Liver (tissue), 9 donors: ENCODE measurements around the gene SEPHS1. TPM values are rescaled to one million over a fixed set of nuclear protein-coding genes. Genes with fewer than 3 reads are reported as not detected.

Source experiments
- DNase-seq: peaks from one replicate; pipeline ENCODE4 v3.0.0-alpha.2; 2017; ENCODE audit warnings: low spot score
- H3K27ac ChIP-seq, 2 donors: one replicate each; pipeline ENCODE4 v1.7.0; 2013; ENCODE audit warnings: inconsistent platforms in 2 of 2, low read length in 2 of 2, control low read depth in 1 of 2, low read depth in 1 of 2, mild to moderate bottlenecking in 1 of 2
- H3K27me3 ChIP-seq, 4 donors: one replicate each; pipeline versions ENCODE4 v1.6.1 to v1.7.0; 2013; ENCODE audit warnings: low read length in 3 of 4, inconsistent platforms in 1 of 4, mild to moderate bottlenecking in 1 of 4, moderate library complexity in 1 of 4; ENCODE audit not compliant: control insufficient read depth in 4 of 4, insufficient read depth in 4 of 4
- H3K36me3 ChIP-seq, 4 donors: one replicate each; pipeline versions ENCODE4 v1.6.1 to v1.7.0; 2013; ENCODE audit warnings: low read length in 3 of 4, mild to moderate bottlenecking in 3 of 4, low read depth in 1 of 4, moderate library complexity in 1 of 4; ENCODE audit not compliant: control insufficient read depth in 4 of 4, insufficient read depth in 3 of 4
- H3K4me1 ChIP-seq, 4 donors: one replicate each; pipeline versions ENCODE4 v1.6.1 to v1.7.0; 2013; ENCODE audit warnings: low read length in 3 of 4, mild to moderate bottlenecking in 3 of 4, moderate library complexity in 1 of 4; ENCODE audit not compliant: control insufficient read depth in 4 of 4, insufficient read depth in 4 of 4
- H3K4me3 ChIP-seq, 3 donors: one replicate each; pipeline versions ENCODE4 v1.6.1 to v1.7.0; 2013; ENCODE audit warnings: low read length in 3 of 3, control low read depth in 1 of 3, low read depth in 1 of 3, mild to moderate bottlenecking in 1 of 3
- H3K9ac ChIP-seq, 2 donors: one replicate each; pipeline ENCODE4 v1.7.0; 2013; ENCODE audit warnings: low read length in 2 of 2, mild to moderate bottlenecking in 2 of 2, moderate library complexity in 2 of 2, control low read depth in 1 of 2, low read depth in 1 of 2
- H3K9me3 ChIP-seq, 4 donors: one replicate each; pipeline versions ENCODE4 v1.6.1 to v1.7.0; 2013; ENCODE audit warnings: low read length in 3 of 4; ENCODE audit not compliant: control insufficient read depth in 4 of 4
- FOXA1 ChIP-seq: IDR thresholded peaks from 2 replicates; pipeline ENCODE4 v1.6.1; 2016; ENCODE audit warnings: antibody characterized with exemption
- FOXA2 ChIP-seq: IDR thresholded peaks from 2 replicates; pipeline ENCODE4 v1.6.1; 2016; ENCODE audit warnings: antibody characterized with exemption
- HNF4A ChIP-seq, 2 donors: conservative IDR thresholded peaks; 2 replicates each; pipeline ENCODE4 v1.6.1; 2016; ENCODE audit warnings: antibody characterized with exemption in 2 of 2, mild to moderate bottlenecking in 2 of 2
- HNF4G ChIP-seq: IDR thresholded peaks from 2 replicates; pipeline ENCODE4 v1.6.1; 2016; ENCODE audit warnings: antibody characterized with exemption
- JUND ChIP-seq, 2 donors: IDR thresholded peaks; 2 replicates each; pipeline ENCODE4 v1.6.1; 2016; ENCODE audit warnings: antibody characterized with exemption in 2 of 2
- NR2F2 ChIP-seq: IDR thresholded peaks from 2 replicates; pipeline ENCODE4 v1.6.1; 2016; ENCODE audit warnings: antibody characterized with exemption
- RAD21 ChIP-seq, 2 donors: IDR thresholded peaks; 2 replicates each; pipeline ENCODE4 v1.6.1; 2016; ENCODE audit warnings: antibody characterized with exemption in 2 of 2, mild to moderate bottlenecking in 2 of 2
- REST ChIP-seq: IDR thresholded peaks from 2 replicates; pipeline ENCODE4 v1.6.1; 2016; ENCODE audit warnings: antibody characterized with exemption, mild to moderate bottlenecking
- SP1 ChIP-seq: IDR thresholded peaks from 2 replicates; pipeline ENCODE4 v1.6.1; 2018; ENCODE audit warnings: antibody characterized with exemption, mild to moderate bottlenecking
- TAF1 ChIP-seq: conservative IDR thresholded peaks from 2 replicates; pipeline ENCODE4 v1.6.1; 2016; ENCODE audit warnings: antibody characterized with exemption, mild to moderate bottlenecking
- YY1 ChIP-seq: IDR thresholded peaks from 2 replicates; pipeline ENCODE4 v1.6.1; 2016; ENCODE audit warnings: antibody characterized with exemption, mild to moderate bottlenecking
- WGBS: extraction: QIAGEN DNeasy Blood & Tissue Kit; methylation state at CpG from one replicate; pipeline ENCODE4 v1.1.7; 2013; 5-methylcytosine and 5-hydroxymethylcytosine counted together
- polyA plus RNA-seq, 2 donors: library from polyadenylated mRNA; stranded (reverse) in 1 of 2; unstranded in 1 of 2; fragments of 200-250 nt in 1 of 2; fragments of >200 nt in 1 of 2; fragmentation: Nextera tagmentation in 1 of 2; extraction: Ambion mirVana in 1 of 2; gene quantifications; one replicate each; pipeline versions ENCODE4 v1.2.1 to v1.2.3, GENCODE V29; 2013 to 2015
- total RNA-seq, 2 donors: library from RNA; depleted of rRNA; stranded (reverse); fragments of >200 nt; gene quantifications; one replicate each; pipeline ENCODE4 v1.2.3, GENCODE V29; 2014
- TF ChIP-seq, protein P1 (sequence below): IDR thresholded peaks from 2 replicates; pipeline ENCODE4 v1.6.1; 2016; ENCODE audit warnings: antibody characterized with exemption
- TF ChIP-seq, protein P2 (sequence below): IDR thresholded peaks from 2 replicates; pipeline ENCODE4 v1.6.1; 2016; ENCODE audit warnings: antibody characterized with exemption
- TF ChIP-seq, protein P3 (sequence below): fragments of 150-350 bp; IDR thresholded peaks from 2 replicates; pipeline ENCODE4 v1.5.1; 2017; ENCODE audit warnings: improper control_type of control experiment, low read depth, low read length; ENCODE audit not compliant: missing input control
- donor health status: healthy.
- donor health status: healthy.
- donor health status: healthy.
- donor health status: healthy.
- donor health status: healthy.

Gene SEPHS1
- total and polyA plus RNA-seq, 4 donors: 10.4 to 39.3 (median 28.3) TPM

- no peaks in the 10 kb centered on the region for H3K4me1 ChIP-seq
- H3K9ac ChIP-seq: no peak overlapping the region
- no peak overlapping the region for H3K27ac ChIP-seq
- no peaks in the 10 kb centered on the region for H3K9me3 ChIP-seq
- TF ChIP-seq FOXA1 (no peak), FOXA2 (no peak)
- H3K4me3 ChIP-seq: no peak overlapping the region
- WGBS: 93% methylated on average over 5 of the region's 5 CpGs
- peaks cover 0 to 3% (median 0%) of the 10 kb centered on the region in 4 donors for H3K36me3 ChIP-seq
- no peaks in the 10 kb centered on the region for H3K27me3 ChIP-seq
- DNase-seq: no peak
Observed at GRCh38 chr10:13311177-13311575, 36.9 kb downstream of the SEPHS1 start.

- Histone ChIP-seq H3K9ac (no peak overlapping the region), H3K4me1 (no peaks in the 10 kb centered on the region), H3K4me3 (no peak overlapping the region), H3K36me3 (peaks cover 0 to 3% (median 0%) of the 10 kb centered on the region in 4 donors), H3K9me3 (no peaks in the 10 kb centered on the region), H3K27ac (no peak overlapping the region), H3K27me3 (no peaks in the 10 kb centered on the region)
- DNase-seq: no peak
- TF ChIP-seq, protein P1, sequence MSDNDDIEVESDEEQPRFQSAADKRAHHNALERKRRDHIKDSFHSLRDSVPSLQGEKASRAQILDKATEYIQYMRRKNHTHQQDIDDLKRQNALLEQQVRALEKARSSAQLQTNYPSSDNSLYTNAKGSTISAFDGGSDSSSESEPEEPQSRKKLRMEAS: no peak
- TF ChIP-seq REST (no peak), HNF4A (conservative IDR thresholded peaks at IDR 0.05) (no peak), YY1 (no peak), NR2F2 (no peak), RAD21 (IDR thresholded peaks at IDR 0.05) (no peak), JUND (IDR thresholded peaks at IDR 0.05) (no peak), HNF4G (no peak), SP1 (no peak), TAF1 (no peak)
- TF ChIP-seq, protein P2, sequence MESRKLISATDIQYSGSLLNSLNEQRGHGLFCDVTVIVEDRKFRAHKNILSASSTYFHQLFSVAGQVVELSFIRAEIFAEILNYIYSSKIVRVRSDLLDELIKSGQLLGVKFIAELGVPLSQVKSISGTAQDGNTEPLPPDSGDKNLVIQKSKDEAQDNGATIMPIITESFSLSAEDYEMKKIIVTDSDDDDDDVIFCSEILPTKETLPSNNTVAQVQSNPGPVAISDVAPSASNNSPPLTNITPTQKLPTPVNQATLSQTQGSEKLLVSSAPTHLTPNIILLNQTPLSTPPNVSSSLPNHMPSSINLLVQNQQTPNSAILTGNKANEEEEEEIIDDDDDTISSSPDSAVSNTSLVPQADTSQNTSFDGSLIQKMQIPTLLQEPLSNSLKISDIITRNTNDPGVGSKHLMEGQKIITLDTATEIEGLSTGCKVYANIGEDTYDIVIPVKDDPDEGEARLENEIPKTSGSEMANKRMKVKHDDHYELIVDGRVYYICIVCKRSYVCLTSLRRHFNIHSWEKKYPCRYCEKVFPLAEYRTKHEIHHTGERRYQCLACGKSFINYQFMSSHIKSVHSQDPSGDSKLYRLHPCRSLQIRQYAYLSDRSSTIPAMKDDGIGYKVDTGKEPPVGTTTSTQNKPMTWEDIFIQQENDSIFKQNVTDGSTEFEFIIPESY: no peak
- TF ChIP-seq, protein P3, sequence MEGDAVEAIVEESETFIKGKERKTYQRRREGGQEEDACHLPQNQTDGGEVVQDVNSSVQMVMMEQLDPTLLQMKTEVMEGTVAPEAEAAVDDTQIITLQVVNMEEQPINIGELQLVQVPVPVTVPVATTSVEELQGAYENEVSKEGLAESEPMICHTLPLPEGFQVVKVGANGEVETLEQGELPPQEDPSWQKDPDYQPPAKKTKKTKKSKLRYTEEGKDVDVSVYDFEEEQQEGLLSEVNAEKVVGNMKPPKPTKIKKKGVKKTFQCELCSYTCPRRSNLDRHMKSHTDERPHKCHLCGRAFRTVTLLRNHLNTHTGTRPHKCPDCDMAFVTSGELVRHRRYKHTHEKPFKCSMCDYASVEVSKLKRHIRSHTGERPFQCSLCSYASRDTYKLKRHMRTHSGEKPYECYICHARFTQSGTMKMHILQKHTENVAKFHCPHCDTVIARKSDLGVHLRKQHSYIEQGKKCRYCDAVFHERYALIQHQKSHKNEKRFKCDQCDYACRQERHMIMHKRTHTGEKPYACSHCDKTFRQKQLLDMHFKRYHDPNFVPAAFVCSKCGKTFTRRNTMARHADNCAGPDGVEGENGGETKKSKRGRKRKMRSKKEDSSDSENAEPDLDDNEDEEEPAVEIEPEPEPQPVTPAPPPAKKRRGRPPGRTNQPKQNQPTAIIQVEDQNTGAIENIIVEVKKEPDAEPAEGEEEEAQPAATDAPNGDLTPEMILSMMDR: no peak
- WGBS: 91% methylated on average over 7 of the region's 7 CpGs
Observed at GRCh38 chr10:13310518-13311176, 37.4 kb downstream of the SEPHS1 start.
